Activated CD4-positive, alpha-beta memory T cell treated with anti-CD3 and anti-CD28 coated beads for 36 hours (primary cell): Measurements from ENCODE around the gene IGSF8. TPM values are rescaled to one million over a fixed set of nuclear protein-coding genes. Genes with fewer than 3 reads are reported as not detected.

Experiments used
- CTCF ChIA-PET: fragments of 350-600 bp; sonication (Branson Sonifier 250); formaldehyde crosslinking; loops from one replicate; lab custom pipeline; 2021; ENCODE audit warnings: antibody characterized with exemption, inconsistent platforms; lab: Charles Lee
- POLR2A ChIA-PET: fragments of 350-600 bp; sonication (Branson Sonifier 250); formaldehyde crosslinking; loops from one replicate; lab custom pipeline; 2021; ENCODE audit warnings: antibody characterized with exemption; lab: Charles Lee
- DNase-seq: peaks from one replicate; pipeline ENCODE4 v3.0.0-alpha.2; 2020
- H3K27ac Mint-ChIP-seq: one replicate; pipeline ENCODE4 v1.8.0; 2021; ENCODE audit warnings: mixed read lengths
- H3K27me3 Mint-ChIP-seq: one replicate; pipeline ENCODE4 v1.8.0; 2021; ENCODE audit warnings: mixed read lengths
- H3K36me3 Mint-ChIP-seq: one replicate; pipeline ENCODE4 v1.8.0; 2021; ENCODE audit warnings: mixed read lengths
- H3K4me1 Mint-ChIP-seq: one replicate; pipeline ENCODE4 v1.8.0; 2021; ENCODE audit warnings: low read depth, mixed read lengths
- H3K4me3 Mint-ChIP-seq: one replicate; pipeline ENCODE4 v1.8.0; 2021; ENCODE audit warnings: mild to moderate bottlenecking, mixed read lengths
- H3K9me3 Mint-ChIP-seq: one replicate; pipeline ENCODE4 v1.8.0; 2021; ENCODE audit warnings: mixed read lengths
- intact Hi-C: fragments of 100-400 bp; cut with micrococcal nuclease; formaldehyde crosslinking; loops from one replicate; pipeline ENCODE4 v1.15.1; 2023
- total RNA-seq, 2 experiments: library from RNA; stranded (reverse); gene quantifications; one replicate each; pipeline ENCODE4 v1.2.3, GENCODE V29; 2021

IGSF8 gene
- total RNA-seq, 2 experiments from 2014 or later, result 31.2 to 34.5 TPM

GRCh38 chr1:160081261-160081936 lies 17.0 kb downstream of the IGSF8 start, which contains the start of gene KCNJ9:
KCNJ9 (plus strand) TSS chr1:160081538; CDS start chr1:160084031, 2,493 bp downstream.
- CTCF ChIA-PET, result interaction anchor here (1.3 to 21.5 kb wide), 6 partner anchors 15 to 295 kb away, joined by 4 to 615 read pairs (median 10); partner anchors contain the start of genes IGSF8 and KCNJ10
- Mint-ChIP-seq H3K27me3 (peaks cover 48% of the 10 kb centered on the region), H3K27ac (no peak within 1 kb of the TSS), H3K4me1 (peaks cover 24% of the 10 kb centered on the region), H3K36me3 (no peaks in the 10 kb centered on the region), H3K9me3 (no peaks in the 10 kb centered on the region), H3K4me3 (no peak within 1 kb of the TSS)
- intact Hi-C loops, result loop anchor here (5.0 kb wide), 1 partner anchor 49 kb away; the partner anchor contains the start of gene PIGM
- DNase-seq, result no peak
- POLR2A ChIA-PET, result interaction anchor here (1.3 kb wide), 1 partner anchor 35 kb away, joined by 3 read pairs; no protein-coding TSS in a partner anchor

DNA sequence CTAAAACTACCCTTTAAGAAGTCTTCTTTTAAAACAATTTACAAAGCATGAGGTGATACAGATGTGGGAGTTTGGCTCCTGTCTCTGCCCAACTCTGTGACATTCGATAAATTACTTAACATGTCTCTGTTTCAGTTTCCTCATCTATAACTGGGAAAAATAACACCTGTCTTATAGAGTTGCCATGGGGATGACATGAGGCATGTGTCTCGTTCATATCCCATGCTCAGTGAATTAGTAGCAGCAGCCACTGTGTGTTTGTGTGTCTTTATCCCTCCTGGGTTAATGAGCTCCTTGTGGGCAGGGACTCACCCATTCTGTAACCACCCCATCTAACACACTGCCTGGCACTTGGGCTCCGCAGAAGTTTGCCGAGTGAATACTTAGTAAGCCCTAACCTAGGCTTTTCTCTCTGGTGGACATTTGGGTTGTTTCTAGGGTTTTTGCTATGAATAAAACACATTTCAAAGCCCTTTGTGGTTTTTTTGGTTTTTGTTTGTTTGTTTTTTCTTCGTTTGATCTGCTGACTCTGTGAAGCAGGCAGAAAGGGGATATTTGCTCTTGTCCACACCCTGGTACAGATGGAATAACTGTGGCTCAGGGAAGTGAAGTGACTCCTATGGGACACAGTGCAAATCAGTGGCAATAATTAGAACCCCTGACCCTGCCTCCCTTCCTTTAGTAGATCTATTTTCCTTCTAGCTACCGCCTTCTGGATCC lies 17.9 kb downstream of the IGSF8 start:
- Mint-ChIP-seq H3K27me3 (peaks cover 51% of the 10 kb centered on the region), H3K36me3 (no peaks in the 10 kb centered on the region), H3K27ac (no peak overlapping the region), H3K4me1 (peaks cover 22% of the 10 kb centered on the region), H3K9me3 (no peaks in the 10 kb centered on the region), H3K4me3 (no peak overlapping the region)
- intact Hi-C loops, result loop anchor here (5.0 kb wide), 1 partner anchor 48 kb away; the partner anchor contains the start of gene PIGM
- ChIA-PET POLR2A (interaction anchor here (1.3 kb wide), 1 partner anchor 34 kb away, joined by 3 read pairs; no protein-coding TSS in a partner anchor), CTCF (interaction anchor here (1.0 to 21.5 kb wide), 8 partner anchors 16 to 296 kb away, joined by 3 to 615 read pairs (median 10); partner anchors contain the start of genes IGSF8 and KCNJ10)
- DNase-seq, result no peak

- no peak for DNase-seq
- ChIA-PET CTCF (interaction anchor here (0.8 to 21.5 kb wide), 14 partner anchors 7 to 212 kb away, joined by 3 to 615 read pairs (median 6); partner anchors contain the start of genes IGSF8, KCNJ10 and PIGM), POLR2A (no interaction called here)
- Mint-ChIP-seq H3K27me3 (peaks cover 51% of the 10 kb centered on the region), H3K27ac (no peak overlapping the region), H3K36me3 (no peaks in the 10 kb centered on the region), H3K9me3 (no peaks in the 10 kb centered on the region), H3K4me1 (peaks cover 18% of the 10 kb centered on the region), H3K4me3 (no peak overlapping the region)
- intact Hi-C loops, result loop anchor here (2.0 kb wide), 1 partner anchor 143 kb away; no protein-coding TSS in a partner anchor
Observed at GRCh38 chr1:160079448-160079847, 19.0 kb downstream of the IGSF8 start.

DNA sequence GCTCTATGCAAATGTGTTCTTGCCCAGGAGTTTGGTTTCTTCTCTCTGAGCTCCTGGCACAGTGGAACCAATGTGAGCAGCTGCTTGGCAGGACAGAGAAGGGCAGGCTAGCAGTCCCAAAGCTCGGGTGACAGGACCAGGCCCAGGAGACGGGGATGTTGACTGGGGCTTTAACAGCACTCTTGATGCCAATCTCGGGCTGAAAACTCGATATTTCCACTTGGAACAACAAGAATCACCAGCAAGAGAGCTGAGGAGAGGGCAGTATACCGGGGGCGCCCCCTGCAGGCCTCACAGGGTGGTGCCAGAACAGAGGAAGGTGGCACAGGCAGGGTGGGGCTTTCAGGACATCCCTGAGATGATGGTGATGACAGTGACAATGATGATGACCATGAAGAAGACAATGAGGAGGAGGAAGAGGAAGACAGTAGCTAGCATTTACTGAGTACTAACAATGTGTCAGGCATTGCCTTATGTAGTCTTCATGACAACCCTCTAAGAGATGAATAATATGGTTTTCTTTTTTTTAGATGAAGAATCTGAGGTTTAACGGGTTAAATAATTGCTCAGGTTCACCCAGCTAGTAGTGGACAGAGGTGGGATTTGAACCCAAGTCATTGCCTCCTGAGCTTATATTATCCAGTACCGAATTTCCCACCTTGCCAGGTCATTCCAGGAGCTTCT lies 19.8 kb downstream of the IGSF8 start:
- peak; percentile 84 for DNase-seq
- Mint-ChIP-seq H3K9me3 (no peaks in the 10 kb centered on the region), H3K36me3 (no peaks in the 10 kb centered on the region), H3K4me3 (no peak overlapping the region), H3K27ac (no peak overlapping the region), H3K27me3 (peaks cover 51% of the 10 kb centered on the region), H3K4me1 (peaks cover 12% of the 10 kb centered on the region)
- ChIA-PET CTCF (interaction anchor here (0.6 to 21.5 kb wide), 30 partner anchors 8 to 299 kb away, joined by 3 to 615 read pairs (median 5); partner anchors contain the start of genes IGSF8, KCNJ10 and PIGM), POLR2A (interaction anchor here (0.8 kb wide), 1 partner anchor 32 kb away, joined by 3 read pairs; no protein-coding TSS in a partner anchor)
- intact Hi-C loops, result loop anchor here (1.0 to 2.0 kb wide), 2 partner anchors 32 to 142 kb away; no protein-coding TSS in a partner anchor

GRCh38 chr1:160077486-160077885 lies 20.9 kb downstream of the IGSF8 start:
- ChIA-PET CTCF (interaction anchor here (1.0 to 21.5 kb wide), 13 partner anchors 9 to 300 kb away, joined by 3 to 615 read pairs (median 6); partner anchors contain the start of genes IGSF8, KCNJ10 and PIGM), POLR2A (no interaction called here)
- Mint-ChIP-seq H3K36me3 (no peaks in the 10 kb centered on the region), H3K9me3 (no peaks in the 10 kb centered on the region), H3K27me3 (peaks cover 49% of the 10 kb centered on the region), H3K4me1 (peaks cover 12% of the 10 kb centered on the region), H3K4me3 (no peak overlapping the region), H3K27ac (no peak overlapping the region)
- intact Hi-C loops, result no loop called here
- DNase-seq, result no peak

- POLR2A ChIA-PET, result no interaction called here
- Mint-ChIP-seq H3K36me3 (no peaks in the 10 kb centered on the region), H3K4me1 (peaks cover 20% of the 10 kb centered on the region), H3K27ac (no peak overlapping the region), H3K4me3 (no peak overlapping the region), H3K27me3 (peaks cover 50% of the 10 kb centered on the region), H3K9me3 (no peaks in the 10 kb centered on the region)
- CTCF ChIA-PET, result interaction anchor here (0.9 to 21.5 kb wide), 5 partner anchors 10 to 69 kb away, joined by 3 to 615 read pairs (median 4); partner anchors contain the start of gene KCNJ10
- no peak for DNase-seq
- intact Hi-C loops, result no loop called here
Observed at GRCh38 chr1:160076295-160076694, 22.1 kb downstream of the IGSF8 start.

DNA sequence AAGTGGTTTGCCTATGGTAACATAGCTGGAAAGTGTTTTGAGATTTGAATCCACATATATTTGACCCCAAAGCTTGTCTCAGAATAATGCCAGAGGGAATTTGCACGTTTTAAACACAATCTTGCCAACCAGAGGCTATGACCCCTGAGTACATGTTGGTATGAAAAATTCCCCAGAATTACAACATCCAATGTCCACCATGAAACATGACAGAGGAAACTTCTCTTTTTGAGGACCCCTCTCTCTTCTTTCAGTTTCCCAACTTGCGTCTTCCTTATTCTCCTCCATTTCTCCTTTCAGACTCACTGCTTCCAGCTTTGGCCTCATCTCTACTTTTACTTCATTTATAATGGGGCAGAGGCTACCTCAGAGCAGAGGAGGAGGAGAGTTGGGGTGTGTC lies 22.6 kb downstream of the IGSF8 start:
- Mint-ChIP-seq H3K27me3 (peaks cover 46% of the 10 kb centered on the region), H3K27ac (no peak overlapping the region), H3K4me1 (peaks cover 19% of the 10 kb centered on the region), H3K36me3 (no peaks in the 10 kb centered on the region), H3K4me3 (no peak overlapping the region), H3K9me3 (no peaks in the 10 kb centered on the region)
- intact Hi-C loops, result no loop called here
- ChIA-PET POLR2A (no interaction called here), CTCF (interaction anchor here (1.0 to 21.5 kb wide), 5 partner anchors 11 to 72 kb away, joined by 3 to 615 read pairs (median 4); partner anchors contain the start of gene KCNJ10)
- DNase-seq, result no peak

GRCh38 chr1:160074865-160075264 lies 23.6 kb downstream of the IGSF8 start:
- intact Hi-C loops, result no loop called here
- H3K27me3 Mint-ChIP-seq, result peaks cover 44% of the 10 kb centered on the region
- POLR2A ChIA-PET, result no interaction called here

GRCh38 chr1:160071289-160071688 lies 27.1 kb downstream of the IGSF8 start:
- Mint-ChIP-seq H3K9me3 (no peaks in the 10 kb centered on the region), H3K27me3 (peaks cover 41% of the 10 kb centered on the region), H3K36me3 (no peaks in the 10 kb centered on the region), H3K4me3 (no peak overlapping the region), H3K27ac (no peak overlapping the region), H3K4me1 (peaks cover 18% of the 10 kb centered on the region)
- CTCF ChIA-PET, result interaction anchor here (21.5 to 40.4 kb wide), 2 partner anchors 8 to 17 kb away, joined by 615 read pairs; partner anchors contain the start of genes KCNJ10 and KCNJ9
- POLR2A ChIA-PET, result no interaction called here
- intact Hi-C loops, result no loop called here
- DNase-seq, result no peak

More at GRCh38 chr1:160074865-160075264, 23.6 kb downstream of the IGSF8 start:
- Mint-ChIP-seq H3K36me3 (no peaks in the 10 kb centered on the region), H3K9me3 (no peaks in the 10 kb centered on the region), H3K27ac (no peak overlapping the region), H3K4me1 (peaks cover 16% of the 10 kb centered on the region), H3K4me3 (no peak overlapping the region)
- DNase-seq, result no peak
- CTCF ChIA-PET, result interaction anchor here (1.0 to 40.4 kb wide), 3 partner anchors 5 to 71 kb away, joined by 3 to 615 read pairs (median 615); partner anchors contain the start of genes KCNJ10 and KCNJ9

- H3K36me3 Mint-ChIP-seq, result no peaks in the 10 kb centered on the region
- H3K27ac Mint-ChIP-seq, result no peak overlapping the region
- CTCF ChIA-PET, result interaction anchor here (0.6 to 40.4 kb wide), 3 partner anchors 9 to 63 kb away, joined by 3 to 615 read pairs (median 615); partner anchors contain the start of genes KCNJ10 and KCNJ9
- no peaks in the 10 kb centered on the region for H3K9me3 Mint-ChIP-seq
- POLR2A ChIA-PET, result no interaction called here
- intact Hi-C loops, result no loop called here
- peak; percentile 67 for DNase-seq
- H3K4me3 Mint-ChIP-seq, result peak overlapping the region; percentile 58
- peaks cover 38% of the 10 kb centered on the region for H3K27me3 Mint-ChIP-seq
- peaks cover 18% of the 10 kb centered on the region for H3K4me1 Mint-ChIP-seq
Observed at GRCh38 chr1:160070243-160071163, 27.9 kb downstream of the IGSF8 start.
